Osteocyte (in vitro differentiated cells): ENCODE data around the gene ADAMTS16. TPM values are rescaled to one million over a fixed set of nuclear protein-coding genes. Genes with fewer than 3 reads are reported as not detected.

ENCODE experiments used
- DNase-seq: peaks from one replicate; pipeline ENCODE4 v3.0.0; 2021; ENCODE audit warnings: mixed read lengths; ENCODE audit not compliant: unreplicated experiment; ENCODE audit errors: extremely low spot score
- H3K27ac Mint-ChIP-seq: one replicate; pipeline ENCODE4 v1.8.0; 2021; ENCODE audit warnings: mild to moderate bottlenecking, mixed read lengths; ENCODE audit not compliant: unreplicated experiment
- H3K27me3 Mint-ChIP-seq: one replicate; pipeline ENCODE4 v1.8.0; 2021; ENCODE audit warnings: mixed read lengths; ENCODE audit not compliant: unreplicated experiment
- H3K36me3 Mint-ChIP-seq: one replicate; pipeline ENCODE4 v1.8.0; 2021; ENCODE audit warnings: mixed read lengths; ENCODE audit not compliant: unreplicated experiment
- H3K4me1 Mint-ChIP-seq: one replicate; pipeline ENCODE4 v1.8.0; 2021; ENCODE audit warnings: mixed read lengths; ENCODE audit not compliant: unreplicated experiment
- H3K4me3 Mint-ChIP-seq: one replicate; pipeline ENCODE4 v1.8.0; 2021; ENCODE audit warnings: mild to moderate bottlenecking, moderate library complexity, mixed read lengths; ENCODE audit not compliant: unreplicated experiment
- H3K9me3 Mint-ChIP-seq: one replicate; pipeline ENCODE4 v1.8.0; 2021; ENCODE audit warnings: mixed read lengths; ENCODE audit not compliant: unreplicated experiment
- CTCF ChIP-seq: fragments of 200-600 bp; sonication (generic); IDR thresholded peaks from 2 replicates; pipeline ENCODE4 v1.5.0; 2021; ENCODE audit warnings: antibody characterized with exemption, mild to moderate bottlenecking, moderate library complexity
- total RNA-seq: library from RNA; stranded (reverse); gene quantifications from 2 replicates; pipeline ENCODE4 v1.2.1, GENCODE V29; 2021

The ADAMTS16 gene
- total RNA-seq, 1 donor from 2014 or later: not detected

DNA sequence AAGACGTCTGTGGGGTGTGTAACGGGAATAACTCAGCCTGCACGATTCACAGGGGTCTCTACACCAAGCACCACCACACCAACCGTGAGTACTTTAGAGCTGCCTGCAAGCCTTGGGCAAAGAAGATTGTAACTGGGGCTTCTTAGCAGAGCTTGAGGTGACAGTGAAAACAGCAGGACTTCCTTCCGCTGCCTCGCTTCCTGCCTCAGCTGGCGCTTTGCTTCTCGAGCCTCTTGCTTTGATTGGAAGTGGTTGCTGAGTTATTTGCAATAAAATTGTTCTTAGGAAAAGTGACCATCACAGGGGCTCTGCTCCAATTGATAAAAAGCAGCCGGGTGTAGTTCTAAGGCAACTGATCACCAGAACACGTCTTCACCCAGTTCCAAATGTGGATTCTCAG lies 99.1 kb downstream of the ADAMTS16 start:
- no peak overlapping the region for H3K27ac Mint-ChIP-seq
- no peak for TF ChIP-seq CTCF

DNA sequence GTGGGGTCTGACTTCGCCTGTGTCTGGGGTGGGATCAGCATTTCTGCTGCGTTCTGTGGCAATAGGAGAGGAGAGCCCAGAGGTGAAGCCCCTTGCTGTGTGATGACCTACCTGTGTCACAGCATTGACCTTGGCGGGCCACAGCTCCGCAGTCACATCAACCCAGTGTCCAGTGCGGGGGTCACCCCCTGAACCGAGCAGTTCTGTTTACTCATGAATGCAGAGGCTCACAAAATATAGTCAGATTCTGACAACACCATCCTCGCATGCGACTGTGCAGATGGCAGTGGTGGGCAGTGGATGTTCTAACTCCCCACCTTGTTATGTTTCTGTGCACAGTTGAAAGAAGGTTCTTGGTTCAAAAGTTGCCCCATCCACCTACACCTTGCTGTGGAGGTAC lies 100.1 kb downstream of the ADAMTS16 start:
- TF ChIP-seq CTCF: no peak
- Mint-ChIP-seq H3K9me3 (no peaks in the 10 kb centered on the region), H3K36me3 (no peaks in the 10 kb centered on the region), H3K27ac (no peak overlapping the region), H3K4me3 (no peak overlapping the region), H3K4me1 (no peaks in the 10 kb centered on the region), H3K27me3 (peaks cover 22% of the 10 kb centered on the region)
- DNase-seq: no peak

More for the DNA sequence above, 99.1 kb downstream of the ADAMTS16 start:
- Mint-ChIP-seq H3K4me3 (no peak overlapping the region), H3K36me3 (no peaks in the 10 kb centered on the region), H3K9me3 (no peaks in the 10 kb centered on the region), H3K4me1 (no peaks in the 10 kb centered on the region), H3K27me3 (peaks cover 16% of the 10 kb centered on the region)
- DNase-seq: no peak

DNA sequence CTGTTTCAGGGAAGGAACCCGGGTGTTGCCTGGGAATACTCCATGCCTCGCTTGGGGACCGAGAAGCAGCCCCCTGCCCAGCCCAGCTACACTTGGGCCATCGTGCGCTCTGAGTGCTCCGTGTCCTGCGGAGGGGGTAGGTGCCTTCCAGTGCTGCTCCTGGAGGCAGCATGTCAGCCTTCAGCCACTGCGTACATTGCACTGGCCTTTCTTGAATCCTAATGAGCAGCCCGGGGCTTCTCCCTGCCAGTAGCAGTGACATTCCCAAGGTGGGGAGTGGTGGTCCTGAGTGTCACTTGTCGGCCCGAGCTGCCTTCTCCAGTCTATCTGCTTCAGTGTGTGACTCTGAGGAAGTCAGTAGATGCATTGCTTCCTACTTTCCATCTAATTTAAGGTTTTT lies 101.9 kb downstream of the ADAMTS16 start:
- H3K4me3 Mint-ChIP-seq: no peak overlapping the region
- H3K27ac Mint-ChIP-seq: no peak overlapping the region
- no peaks in the 10 kb centered on the region for H3K9me3 Mint-ChIP-seq
- no peaks in the 10 kb centered on the region for H3K36me3 Mint-ChIP-seq
- H3K27me3 Mint-ChIP-seq: peaks cover 31% of the 10 kb centered on the region
- TF ChIP-seq CTCF: no peak
- H3K4me1 Mint-ChIP-seq: no peaks in the 10 kb centered on the region
- DNase-seq: no peak

DNA sequence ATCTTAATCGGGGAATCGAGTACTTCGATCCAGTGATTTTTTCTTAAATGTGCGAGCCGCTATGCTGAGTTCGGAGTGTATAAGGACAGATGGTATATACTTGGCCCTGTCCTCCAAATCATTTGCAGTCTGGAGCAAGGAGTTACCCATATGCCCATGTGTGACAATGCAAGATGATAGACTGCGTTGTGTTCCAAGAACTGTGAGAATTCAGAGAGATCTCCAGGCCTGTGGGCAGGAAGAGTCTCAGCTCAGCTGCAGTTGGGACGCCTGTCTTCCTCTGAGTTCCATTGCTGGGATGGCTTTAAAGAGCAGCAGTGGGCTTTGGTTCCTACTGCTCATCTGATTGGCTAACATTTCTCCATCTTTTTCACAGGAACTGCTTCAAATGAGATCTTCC lies 106.6 kb downstream of the ADAMTS16 start:
- no peak overlapping the region for H3K4me3 Mint-ChIP-seq
- TF ChIP-seq CTCF: no peak
- DNase-seq: no peak
- peaks cover 2% of the 10 kb centered on the region for H3K4me1 Mint-ChIP-seq
- peaks cover 27% of the 10 kb centered on the region for H3K27me3 Mint-ChIP-seq
- H3K9me3 Mint-ChIP-seq: no peaks in the 10 kb centered on the region
- no peak overlapping the region for H3K27ac Mint-ChIP-seq
- no peaks in the 10 kb centered on the region for H3K36me3 Mint-ChIP-seq

DNA sequence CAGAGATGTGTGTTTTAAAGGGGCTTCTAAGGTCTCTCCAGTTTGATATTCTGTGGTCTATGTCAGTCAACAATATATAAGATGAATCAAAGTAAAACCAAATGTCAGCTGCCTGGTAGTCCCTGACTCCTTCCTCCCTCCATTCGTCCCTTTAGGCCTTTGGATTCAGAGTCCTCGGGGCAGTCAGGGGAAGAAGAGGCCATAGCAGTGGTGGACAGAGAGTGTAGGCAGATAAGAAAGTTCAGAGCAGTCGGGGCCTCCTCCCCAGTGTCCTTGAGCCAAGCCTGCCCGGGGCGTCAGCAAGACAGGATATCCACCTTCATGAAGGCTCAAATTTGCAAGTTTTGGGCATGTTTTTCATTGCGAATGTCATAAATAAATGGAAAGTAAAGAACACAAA lies 110.6 kb downstream of the ADAMTS16 start:
- Mint-ChIP-seq H3K4me3 (no peak overlapping the region), H3K36me3 (no peaks in the 10 kb centered on the region), H3K27me3 (peaks cover 6% of the 10 kb centered on the region), H3K4me1 (peaks cover 12% of the 10 kb centered on the region), H3K27ac (no peak overlapping the region), H3K9me3 (peaks cover 17% of the 10 kb centered on the region)
- no peak for DNase-seq
- no peak for TF ChIP-seq CTCF
